Measurements from ENCODE around the gene KAZN. TPM values are rescaled to one million over a fixed set of nuclear protein-coding genes. Genes with fewer than 3 reads are reported as not detected.
A peak's percentile ranks its signal among the peaks of the same experiment; 100 is the strongest.
"Not testable (repeated sequence)": the region's sequence is repeated elsewhere in the genome, so short reads cannot be mapped to it uniquely, and the experiment has no call there.

Gene KAZN
- polyA plus RNA-seq, 4 donors: 14.1 to 44.8 (median 34.2) TPM

- no peak for DNase-seq (ENCODE audit: low read depth in 4 of 4, low spot score in 3 of 4)
Observed at GRCh38 chr1:14961661-14962267, 363.3 kb downstream of the KAZN start.

- DNase-seq (ENCODE audit: low read depth in 4 of 4, low spot score in 3 of 4): no peak
Observed at GRCh38 chr1:14962407-14962806, 363.9 kb downstream of the KAZN start.

- DNase-seq (ENCODE audit: low read depth in 4 of 4, low spot score in 3 of 4): not testable (repeated sequence)
Observed at GRCh38 chr1:14963791-14964710, 365.6 kb downstream of the KAZN start.

GRCh38 chr1:14964711-14965055 lies 366.2 kb downstream of the KAZN start:
- no peak for DNase-seq (ENCODE audit: low read depth in 4 of 4, low spot score in 3 of 4)

GRCh38 chr1:14968251-14968851 lies 369.9 kb downstream of the KAZN start:
- no peak for DNase-seq (ENCODE audit: low read depth in 4 of 4, low spot score in 3 of 4)

GRCh38 chr1:14969006-14969405 lies 370.5 kb downstream of the KAZN start:
- DNase-seq (ENCODE audit: low read depth in 4 of 4, low spot score in 3 of 4): no peak

GRCh38 chr1:14970115-14970798 lies 371.8 kb downstream of the KAZN start:
- no peak for DNase-seq (ENCODE audit: low read depth in 4 of 4, low spot score in 3 of 4)

GRCh38 chr1:14970799-14971141 lies 372.3 kb downstream of the KAZN start:
- DNase-seq (ENCODE audit: low read depth in 4 of 4, low spot score in 3 of 4): no peak

GRCh38 chr1:14971221-14971620 lies 372.7 kb downstream of the KAZN start:
- no peak for DNase-seq (ENCODE audit: low read depth in 4 of 4, low spot score in 3 of 4)

- no peak for DNase-seq (ENCODE audit: low read depth in 4 of 4, low spot score in 3 of 4)
Observed at GRCh38 chr1:14972107-14972506, 373.6 kb downstream of the KAZN start.

- no peak for DNase-seq (ENCODE audit: low read depth in 4 of 4, low spot score in 3 of 4)
Observed at GRCh38 chr1:14973773-14974172, 375.3 kb downstream of the KAZN start.

- no peak for DNase-seq (ENCODE audit: low read depth in 4 of 4, low spot score in 3 of 4)
Observed at GRCh38 chr1:14974361-14974760, 375.9 kb downstream of the KAZN start.

GRCh38 chr1:14975119-14975518 lies 376.6 kb downstream of the KAZN start:
- DNase-seq (ENCODE audit: low read depth in 4 of 4, low spot score in 3 of 4): no peak

- no peak for DNase-seq (ENCODE audit: low read depth in 4 of 4, low spot score in 3 of 4)
Observed at GRCh38 chr1:14976256-14976655, 377.8 kb downstream of the KAZN start.

GRCh38 chr1:14977338-14977931 lies 378.9 kb downstream of the KAZN start:
- peak in 2 of 4 donors; percentile 44 to 47 for DNase-seq (ENCODE audit: low read depth in 4 of 4, low spot score in 3 of 4)

- DNase-seq (ENCODE audit: low read depth in 4 of 4, low spot score in 3 of 4): no peak
Observed at GRCh38 chr1:14980621-14981218, 382.2 kb downstream of the KAZN start.

GRCh38 chr1:14982029-14982428 lies 383.5 kb downstream of the KAZN start:
- no peak for DNase-seq (ENCODE audit: low read depth in 4 of 4, low spot score in 3 of 4)

GRCh38 chr1:14983277-14983676 lies 384.8 kb downstream of the KAZN start:
- no peak for DNase-seq (ENCODE audit: low read depth in 4 of 4, low spot score in 3 of 4)

- DNase-seq (ENCODE audit: low read depth in 4 of 4, low spot score in 3 of 4): no peak
Observed at GRCh38 chr1:14986168-14986567, 387.7 kb downstream of the KAZN start.

- no peak for DNase-seq (ENCODE audit: low read depth in 4 of 4, low spot score in 3 of 4)
Observed at GRCh38 chr1:14987829-14988603, 389.5 kb downstream of the KAZN start.
